Progenitor cell of endocrine pancreas (in vitro differentiated cells): ENCODE data around the gene PPP1R13L. TPM values are rescaled to one million over a fixed set of nuclear protein-coding genes. Genes with fewer than 3 reads are reported as not detected.
A peak's percentile ranks its signal among the peaks of the same experiment; 100 is the strongest.

Experiments used
- DNase-seq: peaks from one replicate; pipeline ENCODE4 v3.0.0; 2021; ENCODE audit warnings: low spot score; ENCODE audit not compliant: unreplicated experiment
- H3K27ac Mint-ChIP-seq: 2 replicates; pipeline ENCODE4 v1.8.0; 2021; ENCODE audit warnings: mild to moderate bottlenecking, moderate library complexity, mixed read lengths
- H3K27me3 Mint-ChIP-seq: 2 replicates; pipeline ENCODE4 v1.8.0; 2021; ENCODE audit warnings: mixed read lengths
- H3K36me3 Mint-ChIP-seq: 2 replicates; pipeline ENCODE4 v1.8.0; 2022; ENCODE audit warnings: mixed read lengths; ENCODE audit not compliant: insufficient read depth
- H3K4me1 Mint-ChIP-seq: 2 replicates; pipeline ENCODE4 v1.8.0; 2021; ENCODE audit warnings: low read depth, mixed read lengths
- H3K4me3 Mint-ChIP-seq: 2 replicates; pipeline ENCODE4 v1.8.0; 2021; ENCODE audit warnings: low read depth, mild to moderate bottlenecking, moderate library complexity, mixed read lengths
- H3K9me3 Mint-ChIP-seq: 2 replicates; pipeline ENCODE4 v1.8.0; 2021; ENCODE audit warnings: low read depth, mixed read lengths
- total RNA-seq: library from RNA; stranded (reverse); gene quantifications from 2 replicates; pipeline ENCODE4 v1.2.1, GENCODE V29; 2021
- TF ChIP-seq, protein P1 (sequence below): fragments of 200-600 bp; sonication (generic); IDR thresholded peaks from one replicate; pipeline ENCODE4 v1.5.0; 2021; ENCODE audit warnings: antibody characterized with exemption, mild to moderate bottlenecking; ENCODE audit not compliant: unreplicated experiment

Gene PPP1R13L
- total RNA-seq, 1 donor from 2014 or later = 27.2 TPM

DNA sequence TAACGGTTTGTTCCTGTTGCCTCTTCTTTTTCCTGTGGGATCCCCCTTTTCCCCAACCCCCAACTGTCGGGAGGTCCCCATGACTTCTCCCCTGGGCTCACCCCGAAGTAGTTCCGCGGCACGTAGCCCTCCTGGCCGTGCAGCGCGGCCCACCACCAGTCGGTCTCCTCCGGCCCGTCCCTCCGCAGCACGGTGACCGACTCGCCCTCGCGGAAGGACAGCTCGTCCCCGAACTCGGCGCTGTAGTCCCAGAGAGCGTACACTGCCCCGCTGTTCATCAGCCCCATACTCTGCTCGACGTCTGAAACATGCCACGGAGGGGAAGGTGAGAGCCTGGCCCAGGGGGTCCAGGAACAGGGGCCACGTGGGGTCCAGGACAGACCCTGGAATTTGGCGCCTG, 22.4 kb downstream of the PPP1R13L start:
- peaks cover 7% of the 10 kb centered on the region for H3K27me3 Mint-ChIP-seq
- H3K4me3 Mint-ChIP-seq = no peak overlapping the region
- H3K27ac Mint-ChIP-seq = no peak overlapping the region

DNA sequence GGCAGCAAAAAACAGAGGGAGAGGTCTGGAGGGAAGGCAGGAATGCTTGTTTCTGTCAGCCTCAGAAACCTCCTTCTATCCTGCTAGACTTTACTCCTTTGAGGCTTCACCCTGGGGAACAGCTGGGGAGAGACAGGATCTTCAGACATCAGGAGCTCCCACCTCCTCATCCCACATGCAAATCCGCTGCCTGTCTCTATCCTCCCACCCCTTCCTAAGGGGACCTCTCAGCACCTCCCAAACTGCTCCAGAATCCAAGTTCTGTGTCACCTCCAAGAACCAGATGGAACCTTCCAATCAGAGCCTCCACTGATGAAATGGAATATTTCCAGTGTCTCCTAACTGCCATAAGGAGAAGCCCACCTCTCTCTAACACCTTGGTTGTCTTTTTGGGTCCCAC, 24.8 kb downstream of the PPP1R13L start:
- H3K4me1 Mint-ChIP-seq = no peaks in the 10 kb centered on the region
- no peak overlapping the region for H3K27ac Mint-ChIP-seq
- DNase-seq = no peak
- H3K9me3 Mint-ChIP-seq = no peaks in the 10 kb centered on the region
- peaks cover 4% of the 10 kb centered on the region for H3K27me3 Mint-ChIP-seq
- peaks cover 1% of the 10 kb centered on the region for H3K36me3 Mint-ChIP-seq
- TF ChIP-seq, protein P1, sequence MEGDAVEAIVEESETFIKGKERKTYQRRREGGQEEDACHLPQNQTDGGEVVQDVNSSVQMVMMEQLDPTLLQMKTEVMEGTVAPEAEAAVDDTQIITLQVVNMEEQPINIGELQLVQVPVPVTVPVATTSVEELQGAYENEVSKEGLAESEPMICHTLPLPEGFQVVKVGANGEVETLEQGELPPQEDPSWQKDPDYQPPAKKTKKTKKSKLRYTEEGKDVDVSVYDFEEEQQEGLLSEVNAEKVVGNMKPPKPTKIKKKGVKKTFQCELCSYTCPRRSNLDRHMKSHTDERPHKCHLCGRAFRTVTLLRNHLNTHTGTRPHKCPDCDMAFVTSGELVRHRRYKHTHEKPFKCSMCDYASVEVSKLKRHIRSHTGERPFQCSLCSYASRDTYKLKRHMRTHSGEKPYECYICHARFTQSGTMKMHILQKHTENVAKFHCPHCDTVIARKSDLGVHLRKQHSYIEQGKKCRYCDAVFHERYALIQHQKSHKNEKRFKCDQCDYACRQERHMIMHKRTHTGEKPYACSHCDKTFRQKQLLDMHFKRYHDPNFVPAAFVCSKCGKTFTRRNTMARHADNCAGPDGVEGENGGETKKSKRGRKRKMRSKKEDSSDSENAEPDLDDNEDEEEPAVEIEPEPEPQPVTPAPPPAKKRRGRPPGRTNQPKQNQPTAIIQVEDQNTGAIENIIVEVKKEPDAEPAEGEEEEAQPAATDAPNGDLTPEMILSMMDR = no peak
- H3K4me3 Mint-ChIP-seq = no peak overlapping the region

More for the DNA sequence above, 22.4 kb downstream of the PPP1R13L start:
- Mint-ChIP-seq H3K4me1 (no peaks in the 10 kb centered on the region), H3K36me3 (peaks cover 1% of the 10 kb centered on the region), H3K9me3 (no peaks in the 10 kb centered on the region)
- DNase-seq = no peak
- TF ChIP-seq, protein P1 = no peak

DNA sequence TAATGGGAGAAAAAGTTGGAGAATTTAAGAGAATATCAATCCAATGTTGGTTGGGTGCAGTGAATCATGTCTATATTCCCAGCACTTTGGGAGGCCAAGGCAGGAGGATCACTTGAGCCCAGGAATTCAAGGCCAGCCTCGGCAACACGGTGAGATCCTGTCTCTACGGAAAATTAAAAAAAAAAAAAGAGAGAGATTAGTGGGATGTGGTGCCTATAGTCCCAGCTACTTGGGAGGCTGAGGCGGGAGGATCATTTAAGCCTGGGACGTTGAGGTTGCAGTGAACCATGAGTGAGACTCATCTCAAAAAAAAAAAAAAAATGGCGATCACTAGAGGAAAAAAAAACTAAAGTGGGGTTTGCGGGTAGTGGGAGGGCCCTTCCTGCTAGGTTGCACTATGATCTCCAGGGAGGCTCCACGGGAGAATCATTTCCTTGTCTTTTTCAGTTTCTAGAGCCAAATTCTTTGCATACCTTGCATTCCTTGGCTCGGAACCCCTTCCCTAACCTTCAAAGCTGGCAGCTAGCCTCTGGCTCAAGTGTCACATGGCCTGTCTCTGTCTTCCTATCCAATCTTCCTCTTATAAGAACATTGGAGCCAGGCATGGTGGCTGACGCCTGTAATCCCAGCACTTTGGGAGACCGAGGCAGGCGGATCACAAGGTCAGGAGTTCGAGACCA, 28.7 kb downstream of the PPP1R13L start:
- H3K9me3 Mint-ChIP-seq = no peaks in the 10 kb centered on the region
- DNase-seq = no peak
- TF ChIP-seq, protein P1 = no peak
- H3K27ac Mint-ChIP-seq = peak overlapping the region; percentile 16
- H3K4me1 Mint-ChIP-seq = peaks cover 2% of the 10 kb centered on the region
- no peaks in the 10 kb centered on the region for H3K27me3 Mint-ChIP-seq
- H3K4me3 Mint-ChIP-seq = no peak overlapping the region
- no peaks in the 10 kb centered on the region for H3K36me3 Mint-ChIP-seq

DNA sequence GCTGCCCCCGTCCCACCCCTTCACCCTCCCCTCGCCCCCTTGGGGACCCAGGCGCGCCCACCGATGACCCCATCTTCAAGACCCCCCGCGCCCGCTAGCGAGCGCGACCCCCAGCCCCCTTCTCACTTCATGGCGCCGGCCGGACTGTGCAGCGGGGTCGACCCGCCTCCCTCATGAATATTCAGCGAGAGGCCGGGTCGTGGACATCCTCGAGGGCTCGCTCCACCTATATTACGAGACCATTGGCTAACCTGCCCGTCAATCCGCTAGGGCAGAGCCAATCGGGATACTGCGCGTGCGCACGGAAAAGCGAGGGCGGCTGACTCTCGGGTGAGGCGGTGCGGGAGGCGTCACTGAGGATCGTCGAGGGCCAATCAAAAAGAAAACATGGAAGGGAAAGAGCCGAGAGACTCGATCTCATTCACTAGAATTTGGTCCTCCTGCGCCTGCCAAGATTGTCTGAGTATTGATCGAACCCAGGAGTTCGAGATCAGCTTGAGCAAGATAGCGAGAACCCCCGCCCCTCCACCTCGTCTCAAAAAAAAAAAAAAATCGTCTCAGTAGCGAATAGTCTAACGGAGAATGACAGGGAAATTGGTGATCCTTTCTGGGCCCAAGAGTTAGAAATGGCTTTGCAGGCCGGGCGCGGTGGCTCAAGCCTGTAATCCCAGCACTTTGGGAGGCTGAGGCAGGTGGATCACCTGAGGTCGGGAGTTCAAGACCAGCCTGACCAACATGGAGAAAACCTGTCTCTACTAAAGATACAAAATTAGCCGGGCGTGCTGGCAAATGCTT, 34.3 kb downstream of the PPP1R13L start, which contains the start of gene ERCC2:
Gene ERCC2, minus strand, starts transcription at position 164 of the 795 bp plus-strand sequence. Its CDS starts 33 bp downstream, at position 131.
- H3K27ac Mint-ChIP-seq = peak within 1 kb of the TSS; percentile 99
- peak; percentile 100 for DNase-seq
- no peaks in the 10 kb centered on the region for H3K27me3 Mint-ChIP-seq
- H3K36me3 Mint-ChIP-seq = peaks cover 2% of the 10 kb centered on the region
- TF ChIP-seq, protein P1 = no peak
- H3K4me3 Mint-ChIP-seq = peak within 1 kb of the TSS; percentile 86
- no peaks in the 10 kb centered on the region for H3K9me3 Mint-ChIP-seq
- peaks cover 6% of the 10 kb centered on the region for H3K4me1 Mint-ChIP-seq

DNA sequence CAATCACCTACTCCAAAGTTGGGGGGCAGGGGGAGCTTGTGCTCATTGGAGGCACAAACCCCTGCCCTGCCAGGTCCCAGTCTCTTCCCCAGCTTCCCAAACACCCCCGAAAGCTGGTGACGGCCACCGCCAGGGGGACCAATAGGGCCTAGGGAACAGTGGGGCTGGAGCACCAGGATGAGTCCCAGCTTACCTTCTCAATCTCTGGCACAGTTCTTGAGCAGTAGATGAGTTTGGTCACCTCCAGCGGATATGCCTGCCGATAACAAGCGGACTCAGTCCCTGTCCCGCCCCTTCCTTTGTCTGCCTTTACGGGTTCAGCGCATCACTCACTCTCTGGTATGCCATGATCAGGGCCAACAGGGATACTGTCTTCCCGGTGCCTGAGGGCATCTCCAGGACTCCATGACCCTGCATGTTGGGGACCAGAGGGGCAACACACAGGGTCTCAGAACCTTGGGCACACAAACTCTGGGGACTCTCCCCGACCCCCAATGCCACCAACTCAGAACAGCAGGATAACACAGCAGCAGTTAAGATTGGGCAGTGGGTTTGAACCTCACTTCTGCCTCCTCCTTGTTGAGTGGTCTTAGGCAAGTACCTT, 36.0 kb downstream of the PPP1R13L start:
- peak overlapping the region; percentile 55 for H3K4me3 Mint-ChIP-seq
- TF ChIP-seq, protein P1 = no peak
- H3K4me1 Mint-ChIP-seq = peaks cover 6% of the 10 kb centered on the region
- no peaks in the 10 kb centered on the region for H3K27me3 Mint-ChIP-seq
- H3K9me3 Mint-ChIP-seq = no peaks in the 10 kb centered on the region
- peaks cover 2% of the 10 kb centered on the region for H3K36me3 Mint-ChIP-seq
- no peak for DNase-seq
- no peak overlapping the region for H3K27ac Mint-ChIP-seq
